ENCODE measurements around the gene MYO7A.

The MYO7A gene

DNA sequence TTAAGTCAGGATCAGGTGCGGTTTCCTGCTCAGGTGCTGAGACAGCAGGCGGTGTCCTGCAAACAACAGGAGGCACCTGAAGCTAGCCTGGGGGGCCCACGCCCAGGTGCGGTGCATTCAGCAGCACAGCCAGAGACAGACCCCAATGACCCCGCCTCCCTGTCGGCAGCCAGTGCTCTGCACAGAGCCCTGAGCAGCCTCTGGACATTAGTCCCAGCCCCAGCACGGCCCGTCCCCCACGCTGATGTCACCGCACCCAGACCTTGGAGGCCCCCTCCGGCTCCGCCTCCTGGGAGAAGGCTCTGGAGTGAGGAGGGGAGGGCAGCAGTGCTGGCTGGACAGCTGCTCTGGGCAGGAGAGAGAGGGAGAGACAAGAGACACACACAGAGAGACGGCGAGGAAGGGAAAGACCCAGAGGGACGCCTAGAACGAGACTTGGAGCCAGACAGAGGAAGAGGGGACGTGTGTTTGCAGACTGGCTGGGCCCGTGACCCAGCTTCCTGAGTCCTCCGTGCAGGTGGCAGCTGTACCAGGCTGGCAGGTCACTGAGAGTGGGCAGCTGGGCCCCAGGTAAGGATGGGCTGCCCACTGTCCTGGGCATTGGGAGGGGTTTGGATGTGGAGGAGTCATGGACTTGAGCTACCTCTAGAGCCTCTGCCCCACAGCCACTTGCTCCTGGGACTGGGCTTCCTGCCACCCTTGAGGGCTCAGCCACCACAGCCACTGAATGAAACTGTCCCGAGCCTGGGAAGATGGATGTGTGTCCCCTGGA, at the start of gene MYO7A:
TSS of gene MYO7A (plus strand) at position 327 of the 772 bp plus-strand sequence. CDS start 2,389 bp downstream, outside the sequence.
- H3K4me1 Mint-ChIP-seq: peaks cover 21% of the 10 kb centered on the region
- H3K4me3 Mint-ChIP-seq: peak within 1 kb of the TSS; percentile 64
- ATAC-seq: no peak
- no peak within 1 kb of the TSS for H3K27ac Mint-ChIP-seq
- H3K9me3 Mint-ChIP-seq: no peaks in the 10 kb centered on the region
- no peak for DNase-seq (ENCODE audit: low spot score in 2 of 2)
- H3K36me3 Mint-ChIP-seq: no peaks in the 10 kb centered on the region

DNA sequence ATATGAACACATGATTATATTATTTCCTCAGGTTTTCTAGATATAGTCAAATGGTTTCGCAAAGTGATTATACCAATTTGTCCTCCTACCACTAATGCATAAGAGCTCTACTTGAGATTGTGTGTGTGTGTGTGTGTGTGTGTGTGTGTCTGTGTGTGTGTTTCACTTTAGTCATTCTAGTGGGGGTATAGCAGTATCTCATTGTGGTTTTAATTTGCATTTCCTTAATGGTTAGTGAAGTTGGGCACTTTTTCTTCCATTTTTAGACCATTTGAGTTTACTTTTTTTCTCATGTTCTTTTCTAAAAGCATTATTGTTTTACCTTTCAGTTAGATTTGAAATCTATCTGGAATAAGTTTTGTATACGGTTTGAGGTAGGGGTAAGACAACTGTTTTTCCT, 48.4 kb upstream of the MYO7A start:
- peaks cover 34% of the 10 kb centered on the region for H3K4me1 Mint-ChIP-seq
- H3K27ac Mint-ChIP-seq: no peak overlapping the region

DNA sequence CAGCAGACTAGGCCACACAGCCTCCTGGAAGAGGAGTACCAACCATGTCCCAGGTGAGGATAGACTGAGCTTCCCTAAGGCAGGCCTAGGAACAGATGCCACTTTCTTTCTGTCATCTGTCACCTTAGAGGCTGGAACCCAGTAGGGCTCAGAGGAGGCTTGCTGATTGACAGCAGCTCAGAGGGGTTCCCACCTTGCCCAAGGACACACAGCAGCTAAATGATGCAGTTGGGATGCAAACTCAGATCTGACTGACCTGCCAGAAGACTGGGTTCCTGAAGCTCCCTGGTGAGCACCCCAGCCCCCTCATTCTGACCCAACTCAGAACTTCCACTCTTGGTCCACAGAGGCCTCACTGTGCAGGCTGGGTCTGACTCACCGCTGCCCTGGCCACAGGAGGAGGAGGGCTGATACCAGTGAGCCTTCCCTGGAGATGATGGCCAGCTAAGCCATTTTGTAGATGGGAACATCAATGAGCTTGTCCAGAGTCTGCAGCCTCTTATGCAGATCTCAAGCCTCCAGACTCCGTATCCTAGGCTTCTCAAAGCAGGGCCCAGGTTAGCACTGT, 47.3 kb upstream of the MYO7A start:
- no peak overlapping the region for H3K27ac Mint-ChIP-seq
- peaks cover 34% of the 10 kb centered on the region for H3K4me1 Mint-ChIP-seq
- no peaks in the 10 kb centered on the region for H3K9me3 Mint-ChIP-seq
- peaks cover 6% of the 10 kb centered on the region for H3K36me3 Mint-ChIP-seq
- DNase-seq (ENCODE audit: low spot score in 2 of 2): no peak
- no peak overlapping the region for H3K4me3 Mint-ChIP-seq
- ATAC-seq: no peak

More for the DNA sequence above, 48.4 kb upstream of the MYO7A start:
- ATAC-seq (no peak), DNase-seq (ENCODE audit: low spot score in 2 of 2) (no peak)
- Mint-ChIP-seq H3K36me3 (peaks cover 6% of the 10 kb centered on the region), H3K4me3 (no peak overlapping the region), H3K9me3 (no peaks in the 10 kb centered on the region)

DNA sequence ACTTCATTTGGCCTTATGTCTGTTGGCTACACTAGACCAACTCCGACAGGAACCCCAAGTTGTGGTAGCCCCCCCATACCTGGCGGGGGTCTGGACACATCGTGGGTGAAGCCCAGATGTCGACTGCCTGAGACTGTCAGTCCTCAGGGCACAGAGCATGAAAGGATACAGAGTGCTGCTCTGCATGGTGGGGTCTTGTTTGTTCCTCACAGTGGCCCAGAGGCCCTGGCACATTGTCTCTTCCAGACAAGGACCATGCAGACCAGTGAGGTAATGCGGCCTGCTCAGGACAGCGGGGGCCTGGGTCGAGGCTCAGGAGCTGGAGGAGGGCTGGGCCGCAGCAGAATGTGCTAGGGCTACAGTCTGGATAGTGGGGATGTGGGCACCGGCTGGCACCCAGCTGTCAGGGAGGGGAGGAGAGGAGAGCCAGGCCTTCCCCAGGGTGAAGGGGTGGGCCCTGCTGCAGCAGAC, 46.6 kb upstream of the MYO7A start:
- Mint-ChIP-seq H3K9me3 (no peaks in the 10 kb centered on the region), H3K4me1 (peaks cover 34% of the 10 kb centered on the region), H3K36me3 (peaks cover 6% of the 10 kb centered on the region), H3K27ac (peak overlapping the region; percentile 96), H3K4me3 (no peak overlapping the region)
- ATAC-seq: no peak
- DNase-seq (ENCODE audit: low spot score in 2 of 2): no peak

- Mint-ChIP-seq H3K27ac (peak overlapping the region; percentile 96), H3K4me1 (peaks cover 34% of the 10 kb centered on the region), H3K4me3 (peak overlapping the region; percentile 53), H3K36me3 (peaks cover 6% of the 10 kb centered on the region), H3K9me3 (no peaks in the 10 kb centered on the region)
- ATAC-seq (peak; percentile 35), DNase-seq (ENCODE audit: low spot score in 2 of 2) (no peak)
Measured at GRCh38 chr11:77081976-77082836, 45.8 kb upstream of the MYO7A start.

- peak overlapping the region; percentile 96 for H3K27ac Mint-ChIP-seq
- H3K36me3 Mint-ChIP-seq: peaks cover 6% of the 10 kb centered on the region
- peak; percentile 76 for ATAC-seq
- H3K4me3 Mint-ChIP-seq: peak overlapping the region; percentile 53
- H3K9me3 Mint-ChIP-seq: no peaks in the 10 kb centered on the region
- peaks cover 34% of the 10 kb centered on the region for H3K4me1 Mint-ChIP-seq
- no peak for DNase-seq (ENCODE audit: low spot score in 2 of 2)
Measured at GRCh38 chr11:77082838-77083565, 45.0 kb upstream of the MYO7A start.

DNA sequence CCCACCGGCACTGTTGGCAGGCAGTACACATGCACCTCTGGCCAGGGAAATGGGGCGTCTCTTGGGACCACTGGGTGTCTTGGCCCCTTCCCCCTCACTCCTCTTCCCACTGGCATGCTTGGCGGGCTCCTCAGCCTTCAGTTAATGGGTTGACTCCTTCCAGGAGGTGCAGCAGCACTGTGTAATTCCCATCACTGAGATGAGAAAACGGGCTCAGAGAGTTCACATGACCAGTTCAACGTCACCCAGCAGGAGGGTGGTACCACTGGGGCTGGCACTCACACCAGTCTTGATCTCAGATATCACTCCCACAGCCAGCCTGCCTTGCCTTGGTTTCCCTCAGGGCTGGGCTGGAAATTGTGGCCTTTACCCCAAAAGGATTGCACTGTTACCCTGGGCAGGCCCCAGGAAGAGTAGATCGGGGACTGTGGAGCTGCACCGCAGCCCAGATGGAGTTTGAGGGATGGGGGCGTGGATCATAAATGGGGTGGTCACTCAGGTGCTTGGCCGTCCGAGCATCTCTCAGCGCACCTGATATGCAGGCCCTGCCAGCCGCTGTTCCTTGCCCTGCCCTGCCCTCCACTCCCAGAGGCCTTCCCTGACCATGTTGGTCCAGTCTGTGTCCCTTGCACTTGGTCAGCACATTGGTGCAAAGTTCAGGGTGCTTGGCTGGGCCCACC, 44.3 kb upstream of the MYO7A start:
- peaks cover 6% of the 10 kb centered on the region for H3K36me3 Mint-ChIP-seq
- DNase-seq (ENCODE audit: low spot score in 2 of 2): no peak
- peaks cover 34% of the 10 kb centered on the region for H3K4me1 Mint-ChIP-seq
- H3K9me3 Mint-ChIP-seq: no peaks in the 10 kb centered on the region
- H3K4me3 Mint-ChIP-seq: no peak overlapping the region
- ATAC-seq: no peak
- H3K27ac Mint-ChIP-seq: peak overlapping the region; percentile 96

DNA sequence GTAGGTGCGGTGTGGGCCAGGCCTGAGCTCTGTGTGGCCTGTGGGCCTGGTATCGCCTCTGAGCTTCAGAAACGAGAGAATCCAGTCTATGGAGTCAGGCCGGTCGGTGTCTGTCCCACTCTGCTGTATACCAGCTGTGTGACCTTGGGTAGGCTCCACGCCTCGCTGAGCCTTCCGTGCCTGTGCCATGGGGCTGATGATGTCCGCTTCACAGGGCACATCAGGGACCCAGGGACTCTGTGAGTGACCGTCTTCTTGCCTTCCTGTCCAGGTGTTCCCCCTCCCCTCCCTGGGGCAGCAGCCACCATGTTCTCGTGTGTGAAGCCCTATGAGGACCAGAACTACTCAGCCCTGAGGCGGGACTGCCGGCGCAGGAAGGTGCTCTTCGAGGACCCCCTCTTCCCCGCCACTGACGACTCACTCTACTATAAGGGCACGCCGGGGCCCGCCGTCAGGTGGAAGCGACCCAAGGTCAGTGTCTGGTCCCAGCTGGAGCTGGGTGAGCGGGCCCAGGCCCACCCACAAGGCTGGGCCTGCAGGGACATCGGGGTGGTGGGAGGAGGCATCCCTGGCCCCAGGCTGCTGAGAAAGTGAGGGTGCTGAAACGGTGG, 43.4 kb upstream of the MYO7A start:
- ATAC-seq (no peak), DNase-seq (ENCODE audit: low spot score in 2 of 2) (no peak)
- Mint-ChIP-seq H3K27ac (no peak overlapping the region), H3K4me1 (peaks cover 34% of the 10 kb centered on the region), H3K9me3 (no peaks in the 10 kb centered on the region), H3K36me3 (peaks cover 6% of the 10 kb centered on the region), H3K4me3 (no peak overlapping the region)

- Mint-ChIP-seq H3K27ac (no peak overlapping the region), H3K9me3 (no peaks in the 10 kb centered on the region), H3K4me3 (no peak overlapping the region), H3K4me1 (peaks cover 26% of the 10 kb centered on the region), H3K36me3 (peaks cover 6% of the 10 kb centered on the region)
- no peak for DNase-seq (ENCODE audit: low spot score in 2 of 2)
- no peak for ATAC-seq
Measured at GRCh38 chr11:77085652-77086051, 42.4 kb upstream of the MYO7A start.

- DNase-seq (ENCODE audit: low spot score in 2 of 2): no peak
- no peak overlapping the region for H3K27ac Mint-ChIP-seq
- H3K9me3 Mint-ChIP-seq: no peaks in the 10 kb centered on the region
- no peak overlapping the region for H3K4me3 Mint-ChIP-seq
- peaks cover 4% of the 10 kb centered on the region for H3K36me3 Mint-ChIP-seq
- peaks cover 23% of the 10 kb centered on the region for H3K4me1 Mint-ChIP-seq
- ATAC-seq: no peak
Measured at GRCh38 chr11:77086521-77087472, 41.2 kb upstream of the MYO7A start.

GRCh38 chr11:77087723-77088225, 40.3 kb upstream of the MYO7A start:
- H3K9me3 Mint-ChIP-seq: no peaks in the 10 kb centered on the region
- peaks cover 14% of the 10 kb centered on the region for H3K4me1 Mint-ChIP-seq
- no peak for DNase-seq (ENCODE audit: low spot score in 2 of 2)
- H3K36me3 Mint-ChIP-seq: no peaks in the 10 kb centered on the region
- no peak overlapping the region for H3K4me3 Mint-ChIP-seq
- H3K27ac Mint-ChIP-seq: no peak overlapping the region
- no peak for ATAC-seq

- no peak overlapping the region for H3K4me3 Mint-ChIP-seq
- H3K36me3 Mint-ChIP-seq: no peaks in the 10 kb centered on the region
- ATAC-seq (no peak), DNase-seq (ENCODE audit: low spot score in 2 of 2) (no peak)
- no peaks in the 10 kb centered on the region for H3K9me3 Mint-ChIP-seq
- peak overlapping the region; percentile 64 for H3K27ac Mint-ChIP-seq
- peaks cover 7% of the 10 kb centered on the region for H3K4me1 Mint-ChIP-seq
Measured at GRCh38 chr11:77088236-77089003, 39.6 kb upstream of the MYO7A start.
